Peyer's patch (tissue), 4 donors: ENCODE results near the gene CYP19A1.

Source experiments
- POLR2A ChIP-seq, 2 donors: fragments of 450-650 bp; IDR thresholded peaks; one replicate each; pipeline ENCODE4 v1.5.1; 2017; ENCODE audit warnings: antibody characterized with exemption in 2 of 2, mild to moderate bottlenecking in 2 of 2, moderate library complexity in 2 of 2
- TF ChIP-seq, protein P1 (sequence below), 6 experiments: fragments of 450-650 bp in 4 of 6; fragments of 200-600 bp in 2 of 6; sonication (generic) in 1 of 6; IDR thresholded peaks; one replicate each; pipeline ENCODE4 v1.5.1; 2017 to 2019; ENCODE audit warnings: antibody characterized with exemption in 6 of 6, mild to moderate bottlenecking in 3 of 6, moderate library complexity in 1 of 6

DNA sequence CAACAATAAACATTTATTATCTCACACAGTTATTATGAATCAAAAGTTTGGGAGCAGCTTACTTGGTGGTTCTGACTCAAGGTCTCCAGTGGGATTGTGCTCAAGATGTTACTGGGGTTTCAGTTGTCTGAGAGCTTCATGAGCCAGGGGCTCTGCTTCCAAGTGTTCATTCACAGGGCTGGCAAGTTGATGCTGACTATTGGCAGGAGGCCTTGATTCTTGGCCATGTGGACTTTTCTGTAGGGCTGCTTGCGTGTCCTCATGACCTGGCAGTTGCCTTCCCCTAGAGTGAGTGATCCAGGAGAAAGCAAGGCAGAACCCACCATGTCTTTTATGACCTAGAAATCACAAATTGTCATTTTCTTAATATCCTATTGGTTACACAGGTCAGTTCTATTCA, 156.5 kb downstream of the CYP19A1 start:
- TF ChIP-seq, protein P1, sequence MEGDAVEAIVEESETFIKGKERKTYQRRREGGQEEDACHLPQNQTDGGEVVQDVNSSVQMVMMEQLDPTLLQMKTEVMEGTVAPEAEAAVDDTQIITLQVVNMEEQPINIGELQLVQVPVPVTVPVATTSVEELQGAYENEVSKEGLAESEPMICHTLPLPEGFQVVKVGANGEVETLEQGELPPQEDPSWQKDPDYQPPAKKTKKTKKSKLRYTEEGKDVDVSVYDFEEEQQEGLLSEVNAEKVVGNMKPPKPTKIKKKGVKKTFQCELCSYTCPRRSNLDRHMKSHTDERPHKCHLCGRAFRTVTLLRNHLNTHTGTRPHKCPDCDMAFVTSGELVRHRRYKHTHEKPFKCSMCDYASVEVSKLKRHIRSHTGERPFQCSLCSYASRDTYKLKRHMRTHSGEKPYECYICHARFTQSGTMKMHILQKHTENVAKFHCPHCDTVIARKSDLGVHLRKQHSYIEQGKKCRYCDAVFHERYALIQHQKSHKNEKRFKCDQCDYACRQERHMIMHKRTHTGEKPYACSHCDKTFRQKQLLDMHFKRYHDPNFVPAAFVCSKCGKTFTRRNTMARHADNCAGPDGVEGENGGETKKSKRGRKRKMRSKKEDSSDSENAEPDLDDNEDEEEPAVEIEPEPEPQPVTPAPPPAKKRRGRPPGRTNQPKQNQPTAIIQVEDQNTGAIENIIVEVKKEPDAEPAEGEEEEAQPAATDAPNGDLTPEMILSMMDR (IDR thresholded peaks at IDR 0.05): no peak
- no peak for TF ChIP-seq POLR2A (IDR thresholded peaks at IDR 0.05)
